Astrocyte (in vitro differentiated cells and primary cell): ENCODE results near the gene FAM76B.

Source experiments
- EZH2 ChIP-seq: IDR thresholded peaks from 2 replicates; pipeline ENCODE4 v1.6.1; 2012; ENCODE audit warnings: mild to moderate bottlenecking, low read length, inconsistent platforms; ENCODE audit not compliant: insufficient read depth
- TF ChIP-seq, protein P1 (sequence below): IDR thresholded peaks from 2 replicates; pipeline ENCODE4 v1.5.1; 2011; ENCODE audit warnings: low read depth, mild to moderate bottlenecking, inconsistent platforms, low read length, moderate library complexity; ENCODE audit not compliant: insufficient read depth

DNA sequence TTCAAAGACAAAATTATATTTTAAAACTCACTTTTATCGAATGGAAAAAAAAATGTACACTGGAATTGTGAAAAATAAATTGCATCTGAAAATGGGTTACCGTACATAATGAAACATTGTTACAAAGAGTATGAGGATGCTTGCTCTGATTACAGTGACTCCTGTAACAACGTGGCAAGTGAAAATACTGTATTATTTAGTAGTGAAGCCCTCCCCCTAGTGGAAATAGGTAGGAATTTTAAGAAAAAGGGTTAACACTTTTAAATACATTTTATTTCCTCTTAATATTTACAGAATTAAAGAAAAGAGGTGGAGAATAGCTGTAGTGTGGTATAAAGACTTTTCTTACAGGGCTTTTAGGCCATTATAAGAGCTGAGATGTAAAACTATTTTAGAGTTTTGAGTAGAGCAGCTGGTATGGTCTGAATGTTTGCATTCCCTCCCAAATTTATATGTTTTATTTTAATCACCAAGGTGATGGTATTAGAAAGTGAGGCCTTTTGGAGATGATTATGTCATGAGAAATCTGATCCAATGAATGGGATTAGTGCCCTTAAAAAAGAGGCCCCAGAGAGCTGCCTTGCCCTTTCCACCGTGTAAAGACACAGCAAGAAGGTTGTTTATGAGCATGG is 25.2 kb downstream of the FAM76B start:
- TF ChIP-seq, protein P1, sequence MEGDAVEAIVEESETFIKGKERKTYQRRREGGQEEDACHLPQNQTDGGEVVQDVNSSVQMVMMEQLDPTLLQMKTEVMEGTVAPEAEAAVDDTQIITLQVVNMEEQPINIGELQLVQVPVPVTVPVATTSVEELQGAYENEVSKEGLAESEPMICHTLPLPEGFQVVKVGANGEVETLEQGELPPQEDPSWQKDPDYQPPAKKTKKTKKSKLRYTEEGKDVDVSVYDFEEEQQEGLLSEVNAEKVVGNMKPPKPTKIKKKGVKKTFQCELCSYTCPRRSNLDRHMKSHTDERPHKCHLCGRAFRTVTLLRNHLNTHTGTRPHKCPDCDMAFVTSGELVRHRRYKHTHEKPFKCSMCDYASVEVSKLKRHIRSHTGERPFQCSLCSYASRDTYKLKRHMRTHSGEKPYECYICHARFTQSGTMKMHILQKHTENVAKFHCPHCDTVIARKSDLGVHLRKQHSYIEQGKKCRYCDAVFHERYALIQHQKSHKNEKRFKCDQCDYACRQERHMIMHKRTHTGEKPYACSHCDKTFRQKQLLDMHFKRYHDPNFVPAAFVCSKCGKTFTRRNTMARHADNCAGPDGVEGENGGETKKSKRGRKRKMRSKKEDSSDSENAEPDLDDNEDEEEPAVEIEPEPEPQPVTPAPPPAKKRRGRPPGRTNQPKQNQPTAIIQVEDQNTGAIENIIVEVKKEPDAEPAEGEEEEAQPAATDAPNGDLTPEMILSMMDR, result peak; percentile 62
- no peak for TF ChIP-seq EZH2
